OCI-M2 (cell line): ENCODE data around the gene MEIS2.

Experiments used
- DNase-seq: peaks from one replicate; lab custom pipeline; 2025; ENCODE audit not compliant: unreplicated experiment; lab: John Stamatoyannopoulos, UW

Gene MEIS2

DNA sequence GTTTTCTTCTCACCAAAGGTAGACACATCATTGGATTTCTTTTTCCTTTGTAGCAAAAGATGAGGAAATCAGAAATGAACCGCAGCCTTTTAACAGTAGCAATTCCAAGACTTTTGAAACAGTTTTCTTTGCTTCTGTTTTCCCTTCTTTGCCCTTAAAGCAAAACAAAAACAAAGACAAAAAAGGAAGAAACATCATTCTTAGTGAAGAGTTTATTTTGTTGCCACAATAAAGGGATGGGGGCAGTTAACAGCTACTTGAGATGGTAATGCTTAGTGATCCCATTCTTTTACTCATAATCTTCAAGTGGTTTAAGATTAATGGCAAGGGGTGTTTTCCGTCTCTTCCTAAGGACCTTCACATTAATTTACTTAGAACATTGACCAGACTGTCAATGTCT lies 218.8 kb downstream of the MEIS2 start:
- no peak for DNase-seq

- DNase-seq: no peak
Measured at GRCh38 chr15:36880913-36881460, 219.4 kb downstream of the MEIS2 start.

DNA sequence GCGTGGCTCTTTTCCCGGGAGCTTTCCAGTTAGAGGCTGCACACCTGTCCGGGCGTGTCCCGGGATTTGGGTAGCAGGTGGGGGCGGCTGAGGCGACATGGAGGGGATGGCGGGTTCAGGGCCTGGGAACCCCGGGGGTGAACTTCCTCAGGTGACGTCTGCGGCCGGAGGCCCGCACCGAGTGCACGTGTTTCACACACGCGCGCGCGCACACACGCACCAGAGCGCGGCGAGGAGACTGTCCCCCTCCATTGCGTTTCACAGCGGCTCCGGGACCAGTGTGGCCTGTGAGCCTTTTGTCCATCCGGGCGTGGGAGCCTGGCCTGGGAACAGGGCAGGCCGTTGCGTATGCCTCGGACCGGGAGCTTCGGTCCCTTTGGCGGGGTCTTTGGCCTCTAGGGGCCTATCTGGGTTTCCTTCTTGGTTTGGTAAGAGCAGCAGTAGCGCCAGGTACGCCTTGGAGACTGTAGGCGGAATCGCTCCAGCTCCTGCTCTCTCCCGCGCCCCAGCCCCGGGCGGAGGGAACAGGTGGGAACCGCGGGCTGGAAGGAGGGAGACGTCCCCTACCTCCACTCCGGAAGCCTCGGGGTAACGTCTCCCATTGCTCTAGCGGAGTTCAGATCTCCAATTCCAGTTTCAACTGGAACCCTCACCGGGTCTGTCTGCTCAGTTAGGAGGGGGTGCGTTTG lies 220.0 kb downstream of the MEIS2 start:
- DNase-seq: no peak

- DNase-seq: no peak
Measured at GRCh38 chr15:36879568-36880222, 220.7 kb downstream of the MEIS2 start.

DNA sequence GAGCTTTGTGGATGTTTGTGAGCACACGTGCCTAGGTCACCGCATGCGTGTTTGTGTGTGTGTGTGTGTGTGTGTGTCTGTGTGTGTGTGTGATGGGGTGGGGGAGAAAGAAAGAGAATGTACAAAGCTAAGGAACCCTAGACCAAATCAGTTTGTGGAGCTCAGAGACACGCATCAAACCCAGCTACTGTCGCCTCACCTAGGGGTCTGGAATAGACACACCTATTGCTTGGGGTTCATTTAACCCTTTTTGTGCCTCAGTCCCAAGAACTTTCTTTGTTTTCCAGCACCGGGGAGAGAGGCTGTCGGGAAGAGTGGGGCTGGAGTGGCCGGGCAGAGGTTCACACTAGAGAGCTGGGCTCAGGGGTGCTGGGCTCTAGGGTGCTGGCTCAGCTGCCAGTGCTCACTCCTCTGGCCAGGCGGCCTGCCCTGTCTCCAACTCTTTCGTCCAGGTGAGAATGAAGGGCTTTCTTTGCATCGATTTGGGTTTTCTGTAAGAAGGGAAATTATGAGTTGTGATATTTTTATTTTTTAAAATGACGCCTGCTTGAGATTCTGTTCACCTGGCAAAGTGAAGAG lies 221.6 kb downstream of the MEIS2 start:
- DNase-seq: no peak

- no peak for DNase-seq
Measured at GRCh38 chr15:36877796-36878683, 222.3 kb downstream of the MEIS2 start.

DNA sequence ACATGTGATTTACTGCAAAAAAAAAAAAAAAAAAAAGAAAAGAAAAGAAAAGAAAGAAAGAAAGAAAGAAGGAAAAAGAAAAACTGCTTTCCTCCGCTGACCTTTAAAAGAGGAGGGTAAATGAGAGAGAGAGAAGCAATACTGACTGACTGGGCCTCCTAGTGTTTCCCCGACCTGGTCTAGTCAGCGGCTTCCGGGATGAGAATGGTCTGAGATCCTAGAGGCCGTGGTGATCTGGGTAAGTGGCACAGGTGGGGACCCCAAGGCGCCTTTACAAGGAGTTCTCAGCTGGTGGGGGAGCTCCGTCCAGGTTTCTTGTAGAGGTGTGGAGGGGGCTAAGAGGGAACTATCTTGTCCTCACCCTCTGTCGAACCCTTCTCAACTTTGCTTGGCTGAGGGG lies 223.1 kb downstream of the MEIS2 start:
- no peak for DNase-seq

DNA sequence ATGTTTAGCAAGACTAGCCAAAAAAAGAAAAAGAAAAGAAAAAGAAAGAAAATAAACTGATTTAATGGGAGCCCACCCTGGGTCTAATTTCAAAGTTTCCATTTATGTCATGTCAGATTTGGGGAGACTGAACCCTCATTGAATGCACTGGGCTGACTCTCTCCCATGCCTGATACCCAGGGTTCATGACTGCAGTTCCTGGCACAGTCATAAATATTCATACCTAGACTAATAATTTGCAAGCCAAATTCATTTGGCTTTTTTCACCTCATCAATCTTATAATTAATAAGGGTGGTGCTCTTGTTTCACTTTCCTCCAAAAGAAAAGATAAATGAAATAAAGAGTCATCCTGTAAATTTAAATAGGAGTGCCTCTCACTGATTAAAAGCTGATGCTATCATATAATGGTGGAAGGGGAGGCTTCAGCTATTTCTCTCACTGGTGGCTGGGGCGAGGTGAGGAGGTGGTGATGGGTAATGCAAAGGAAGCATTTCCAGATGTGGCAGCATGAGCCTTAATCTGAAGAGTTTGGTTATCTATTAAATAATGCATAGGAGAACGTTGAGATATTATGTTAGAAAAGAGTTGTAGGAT lies 224.5 kb downstream of the MEIS2 start:
- no peak for DNase-seq

DNA sequence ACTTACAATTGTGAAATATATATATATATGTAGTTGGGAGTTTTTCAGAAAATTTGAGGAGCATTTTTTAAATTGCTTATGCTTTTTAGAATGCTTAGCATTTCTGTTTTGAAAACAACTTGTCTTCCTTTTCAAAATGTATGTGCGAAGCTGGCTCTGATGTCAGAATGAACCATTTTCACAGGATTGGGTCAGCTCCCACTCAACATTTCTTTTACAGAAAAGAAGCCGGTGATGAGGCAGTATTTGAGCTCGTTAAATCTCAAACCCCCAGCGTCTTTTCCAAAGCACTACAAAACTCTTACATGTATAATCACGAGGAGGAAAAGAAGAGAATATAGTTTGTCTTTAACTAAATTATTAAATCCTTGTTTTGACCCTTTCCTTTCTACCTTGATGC lies 225.4 kb downstream of the MEIS2 start:
- DNase-seq: no peak

DNA sequence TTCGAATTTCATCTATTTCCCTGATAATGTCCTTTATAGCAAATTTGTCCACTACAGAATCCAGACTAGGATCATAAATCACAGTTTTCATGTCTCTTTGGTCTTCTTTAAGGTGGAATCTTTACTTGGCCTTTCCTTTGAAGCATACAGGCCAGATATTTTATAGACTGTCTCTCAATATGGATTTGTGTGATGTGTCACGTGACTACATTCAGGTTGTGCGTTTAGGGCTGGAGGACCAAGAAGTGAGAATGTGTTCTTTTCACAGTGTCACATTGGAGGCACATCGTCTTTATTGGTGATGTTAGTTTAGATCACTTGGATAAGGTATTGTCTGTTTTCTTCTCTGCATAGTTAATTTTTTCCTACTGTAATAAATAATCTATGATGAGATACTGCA lies 232.9 kb downstream of the MEIS2 start:
- DNase-seq: no peak

- DNase-seq: no peak
Measured at GRCh38 chr15:36866896-36867295, 233.5 kb downstream of the MEIS2 start.

DNA sequence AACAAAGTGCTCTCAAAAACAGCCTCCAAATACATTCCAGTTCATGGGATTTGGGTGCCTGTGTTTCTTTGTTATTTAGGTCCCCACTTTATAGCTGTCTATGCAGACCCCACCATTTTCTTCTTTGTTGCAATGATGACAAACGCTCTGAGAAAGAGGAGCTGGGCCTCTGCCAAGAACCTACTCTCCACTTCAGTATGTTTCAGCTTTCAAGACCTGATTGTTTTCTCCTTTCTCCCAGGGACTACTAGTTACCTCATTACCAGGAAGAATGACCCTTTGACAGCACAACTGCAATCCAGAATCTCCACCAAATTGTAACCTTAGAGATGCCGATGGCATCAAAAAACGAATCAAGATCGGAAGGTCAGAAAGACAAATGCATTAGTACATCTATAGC lies 236.8 kb downstream of the MEIS2 start:
- no peak for DNase-seq

- no peak for DNase-seq
Measured at GRCh38 chr15:36860792-36861191, 239.6 kb downstream of the MEIS2 start.

DNA sequence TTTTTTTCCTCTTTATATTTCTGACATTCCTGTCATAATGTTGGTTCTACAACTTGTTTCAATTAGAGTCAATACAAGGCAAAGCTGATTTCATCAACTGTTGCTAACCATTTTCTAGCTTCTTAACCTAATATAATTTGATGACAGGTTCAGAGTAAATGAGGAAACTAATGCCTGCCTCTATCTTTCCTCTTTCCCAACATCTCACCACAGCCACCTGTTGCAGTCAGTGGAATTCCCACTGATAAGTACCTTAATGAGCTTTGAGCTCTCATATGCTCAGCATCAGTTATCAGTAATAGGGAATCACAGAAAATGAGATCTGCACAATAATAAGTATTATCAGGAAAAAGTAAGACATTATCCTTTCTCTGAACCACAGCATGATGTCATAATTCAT lies 241.9 kb downstream of the MEIS2 start:
- DNase-seq: no peak

DNA sequence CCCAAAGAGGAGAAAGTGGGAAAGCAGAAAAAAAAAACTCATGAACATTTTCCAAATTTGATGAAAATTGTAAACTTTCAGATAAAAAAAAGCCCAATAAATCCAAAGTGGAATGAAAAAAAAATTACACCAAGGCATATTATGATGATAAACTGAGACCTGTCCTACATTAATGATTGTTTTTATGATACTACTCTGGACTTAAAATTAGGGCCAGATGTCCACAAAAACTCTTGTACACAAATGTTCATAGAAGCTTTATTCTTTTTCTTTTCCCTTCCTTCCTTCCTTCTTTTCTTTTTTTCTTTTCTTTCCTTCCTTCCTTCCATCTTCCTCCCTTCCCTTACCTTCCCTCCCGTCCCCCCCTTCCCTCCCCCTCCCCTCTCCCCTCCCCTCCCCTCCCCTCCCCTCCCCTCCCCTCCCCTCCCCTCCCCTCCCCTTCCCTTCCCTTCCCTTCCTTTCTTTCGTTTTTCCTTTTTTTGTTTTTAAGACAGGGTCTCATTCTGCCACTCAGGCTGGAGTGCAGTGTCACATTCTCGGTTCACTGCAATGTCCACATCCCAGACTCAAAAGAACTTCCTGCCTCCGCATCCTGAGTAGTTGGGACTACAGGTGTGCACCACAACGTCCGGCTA lies 243.9 kb downstream of the MEIS2 start:
- DNase-seq: no peak

DNA sequence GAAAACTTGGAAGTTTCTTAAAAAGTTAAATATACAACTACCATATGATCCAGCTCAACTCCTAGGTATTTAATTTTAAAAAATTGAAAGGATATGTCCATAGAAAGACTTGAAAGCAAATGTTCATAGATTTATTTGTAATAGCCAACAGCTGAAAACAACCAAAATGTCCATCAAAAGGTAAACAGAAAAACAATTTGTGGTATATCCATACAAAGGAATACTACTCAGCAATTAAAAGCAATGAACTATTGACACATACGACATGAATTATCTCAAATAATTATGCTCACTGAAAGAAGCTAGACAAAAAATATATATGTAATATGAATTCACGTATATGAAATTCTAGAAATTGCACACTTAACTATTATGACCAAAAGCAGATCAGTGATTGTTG lies 249.5 kb downstream of the MEIS2 start:
- DNase-seq: no peak

DNA sequence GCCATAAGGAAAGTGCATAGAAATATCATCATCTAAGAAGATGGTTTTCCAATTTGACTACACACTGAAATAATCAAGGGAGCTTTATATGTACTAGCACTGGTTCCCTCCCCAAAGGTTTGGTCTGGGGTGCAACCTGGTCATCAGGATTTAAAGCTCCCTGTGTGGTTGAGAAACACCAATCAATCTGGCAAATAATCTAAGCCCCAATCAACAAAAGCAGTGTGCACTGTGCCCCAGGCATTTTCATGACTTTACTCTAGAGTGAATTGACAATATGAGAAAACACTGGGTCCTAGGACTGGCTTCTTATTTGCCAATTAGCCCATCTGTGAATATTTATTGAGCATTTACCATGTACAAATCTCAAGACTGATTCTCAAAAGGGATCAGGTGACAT lies 255.1 kb downstream of the MEIS2 start:
- DNase-seq: no peak

DNA sequence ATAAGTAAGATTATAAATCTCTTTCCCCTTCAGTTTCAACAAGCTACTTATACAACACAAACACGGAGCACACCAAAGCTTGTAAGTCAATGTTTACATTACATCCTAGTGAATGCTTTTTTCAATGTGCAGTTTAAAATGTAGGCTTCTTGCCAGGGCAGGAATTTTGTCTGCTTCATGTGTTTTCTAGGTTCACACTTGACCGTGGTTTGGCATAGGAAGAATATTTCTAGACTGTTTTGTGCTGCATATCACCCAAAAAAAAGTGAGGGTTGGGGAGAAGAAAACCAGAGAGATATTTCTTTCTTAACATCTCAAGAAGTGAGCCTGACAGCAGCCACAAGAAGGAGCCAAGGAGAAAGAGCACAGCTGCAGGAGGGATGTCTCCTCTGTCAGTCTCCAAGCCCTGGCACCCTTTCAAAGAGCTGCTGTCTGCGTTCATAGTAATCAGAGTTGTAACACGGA lies 255.8 kb downstream of the MEIS2 start:
- DNase-seq: no peak

- DNase-seq: no peak
Measured at GRCh38 chr15:36843822-36844221, 256.5 kb downstream of the MEIS2 start.

DNA sequence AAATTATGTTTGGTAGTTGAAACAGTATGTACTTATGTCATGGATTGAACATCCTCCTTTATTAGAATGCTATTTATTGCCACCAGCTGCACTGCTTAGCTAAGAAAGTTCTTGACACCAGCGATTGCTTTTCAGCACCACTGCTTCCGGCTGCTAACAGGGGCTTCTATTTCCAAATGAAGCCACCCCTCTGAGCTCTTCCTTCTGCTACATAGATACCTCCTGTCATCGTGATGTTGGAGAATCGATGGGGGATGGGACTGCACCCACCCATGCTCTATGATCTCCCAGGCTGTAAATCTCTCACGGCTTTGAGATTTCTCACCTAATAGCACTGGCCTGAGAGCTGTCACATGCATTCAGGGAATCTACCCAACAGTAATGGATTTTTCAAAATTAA lies 259.2 kb downstream of the MEIS2 start:
- DNase-seq: no peak
